ENCODE data around the gene SHC3. TPM values are rescaled to one million over a fixed set of nuclear protein-coding genes. Genes with fewer than 3 reads are reported as not detected.
A peak's percentile ranks its signal among the peaks of the same experiment; 100 is the strongest.

SHC3 gene
- total RNA-seq, 1 experiment from 2014 or later: 0.66 TPM

DNA sequence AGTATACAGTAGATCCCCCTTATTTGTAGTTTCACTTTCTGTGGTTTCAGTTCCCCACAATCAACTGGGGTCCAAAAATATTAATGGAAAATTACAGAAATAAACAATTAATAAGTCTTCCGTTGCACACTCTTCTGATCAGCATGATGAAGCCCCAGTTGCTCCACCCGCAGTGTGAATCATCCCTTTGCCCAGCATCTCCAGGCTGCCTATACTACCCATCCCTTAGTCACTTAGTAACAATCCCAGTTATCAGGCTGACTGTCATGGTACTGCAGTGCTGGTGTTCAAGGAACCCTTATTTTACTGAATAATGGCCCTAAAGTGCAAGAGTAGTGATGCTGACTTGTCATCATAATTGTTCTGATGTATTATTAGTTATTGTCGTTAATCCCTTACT is 28.9 kb downstream of the SHC3 start:
- H2AFZ ChIP-seq (ENCODE audit: low read length): no peak overlapping the region
- ATAC-seq (peak; percentile 55), DNase-seq (peak; percentile 52)
- H3K9me2 ChIP-seq (replicated peaks; ENCODE audit: low read length): no peaks in the 10 kb centered on the region
- peaks cover 16% of the 10 kb centered on the region for H3K4me1 ChIP-seq (ENCODE audit: insufficient read depth, low read length)
- H3K9ac ChIP-seq (ENCODE audit: low read length): no peak overlapping the region
- H3K79me2 ChIP-seq (ENCODE audit: low read length): no peaks in the 10 kb centered on the region
- H3K27ac ChIP-seq (ENCODE audit: low read length): no peak overlapping the region
- H3F3A ChIP-seq (ENCODE audit: low read length, unreplicated experiment): no peaks in the 10 kb centered on the region
- H3K36me3 ChIP-seq (ENCODE audit: low read depth, low read length): no peaks in the 10 kb centered on the region
- TF ChIP-seq, protein P1, sequence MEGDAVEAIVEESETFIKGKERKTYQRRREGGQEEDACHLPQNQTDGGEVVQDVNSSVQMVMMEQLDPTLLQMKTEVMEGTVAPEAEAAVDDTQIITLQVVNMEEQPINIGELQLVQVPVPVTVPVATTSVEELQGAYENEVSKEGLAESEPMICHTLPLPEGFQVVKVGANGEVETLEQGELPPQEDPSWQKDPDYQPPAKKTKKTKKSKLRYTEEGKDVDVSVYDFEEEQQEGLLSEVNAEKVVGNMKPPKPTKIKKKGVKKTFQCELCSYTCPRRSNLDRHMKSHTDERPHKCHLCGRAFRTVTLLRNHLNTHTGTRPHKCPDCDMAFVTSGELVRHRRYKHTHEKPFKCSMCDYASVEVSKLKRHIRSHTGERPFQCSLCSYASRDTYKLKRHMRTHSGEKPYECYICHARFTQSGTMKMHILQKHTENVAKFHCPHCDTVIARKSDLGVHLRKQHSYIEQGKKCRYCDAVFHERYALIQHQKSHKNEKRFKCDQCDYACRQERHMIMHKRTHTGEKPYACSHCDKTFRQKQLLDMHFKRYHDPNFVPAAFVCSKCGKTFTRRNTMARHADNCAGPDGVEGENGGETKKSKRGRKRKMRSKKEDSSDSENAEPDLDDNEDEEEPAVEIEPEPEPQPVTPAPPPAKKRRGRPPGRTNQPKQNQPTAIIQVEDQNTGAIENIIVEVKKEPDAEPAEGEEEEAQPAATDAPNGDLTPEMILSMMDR (conservative IDR thresholded peaks at IDR 0.05; ENCODE audit: low read depth, low read length): no peak
- TF ChIP-seq EZH2 (IDR thresholded peaks at IDR 0.05; ENCODE audit: low read length, unreplicated experiment) (no peak), EZH2phosphoT487 (IDR thresholded peaks at IDR 0.05; ENCODE audit: borderline replicate concordance, low read length) (no peak)
- CTCF ChIA-PET: no interaction called here
- intact Hi-C loops (cut with micrococcal nuclease): no loop called here
- no peak overlapping the region for H3K4me3 ChIP-seq (ENCODE audit: low read length)
- no peaks in the 10 kb centered on the region for H4K20me1 ChIP-seq (ENCODE audit: low read length)
- BruUV-seq (replicated peaks): no TSS peak
- POLR2A ChIA-PET (ENCODE audit: unreplicated experiment): no interaction called here
- no peaks in the 10 kb centered on the region for H3K9me3 ChIP-seq (ENCODE audit: low read length)
- H3K27me3 ChIP-seq (ENCODE audit: low read length): no peaks in the 10 kb centered on the region
- H3K4me2 ChIP-seq (ENCODE audit: low read length): no peak overlapping the region

DNA sequence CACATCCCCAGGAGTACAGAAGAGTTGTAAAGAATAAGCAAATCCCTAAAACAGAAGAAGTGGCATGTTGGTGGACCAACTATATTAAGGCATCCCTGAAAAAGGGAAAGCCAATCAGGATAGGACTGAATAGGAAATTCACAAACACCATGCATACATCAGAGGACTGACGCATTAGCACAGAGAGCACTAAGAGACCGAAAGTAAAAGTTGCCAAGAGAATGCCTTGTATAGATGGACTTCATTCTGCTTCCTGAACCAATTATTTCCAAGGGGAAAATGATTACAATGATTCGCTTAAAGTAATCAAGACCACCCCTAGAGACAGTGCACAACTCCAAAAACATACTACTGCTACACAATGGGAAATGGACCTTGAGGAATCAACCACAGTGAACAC is 33.5 kb downstream of the SHC3 start:
- H3K36me3 ChIP-seq (ENCODE audit: low read depth, low read length): no peaks in the 10 kb centered on the region
- ChIA-PET CTCF (no interaction called here), POLR2A (ENCODE audit: unreplicated experiment) (no interaction called here)
- no TSS peak for BruUV-seq (replicated peaks)
- no peak overlapping the region for H3K9ac ChIP-seq (ENCODE audit: low read length)
- DNase-seq (no peak), ATAC-seq (no peak)
- H3K4me2 ChIP-seq (ENCODE audit: low read length): no peak overlapping the region
- intact Hi-C loops (cut with micrococcal nuclease): no loop called here
- no peaks in the 10 kb centered on the region for H3K4me1 ChIP-seq (ENCODE audit: insufficient read depth, low read length)
- no peaks in the 10 kb centered on the region for H3K9me2 ChIP-seq (replicated peaks; ENCODE audit: low read length)
- no peaks in the 10 kb centered on the region for H3F3A ChIP-seq (ENCODE audit: low read length, unreplicated experiment)
- H3K27me3 ChIP-seq (ENCODE audit: low read length): no peaks in the 10 kb centered on the region
- H3K4me3 ChIP-seq (ENCODE audit: low read length): no peak overlapping the region
- TF ChIP-seq EZH2 (IDR thresholded peaks at IDR 0.05; ENCODE audit: low read length, unreplicated experiment) (no peak), EZH2phosphoT487 (IDR thresholded peaks at IDR 0.05; ENCODE audit: borderline replicate concordance, low read length) (no peak)
- TF ChIP-seq, protein P1 (conservative IDR thresholded peaks at IDR 0.05; ENCODE audit: low read depth, low read length): no peak
- no peak overlapping the region for H2AFZ ChIP-seq (ENCODE audit: low read length)
- no peaks in the 10 kb centered on the region for H3K79me2 ChIP-seq (ENCODE audit: low read length)
- no peaks in the 10 kb centered on the region for H3K9me3 ChIP-seq (ENCODE audit: low read length)
- no peak overlapping the region for H3K27ac ChIP-seq (ENCODE audit: low read length)
- no peaks in the 10 kb centered on the region for H4K20me1 ChIP-seq (ENCODE audit: low read length)

DNA sequence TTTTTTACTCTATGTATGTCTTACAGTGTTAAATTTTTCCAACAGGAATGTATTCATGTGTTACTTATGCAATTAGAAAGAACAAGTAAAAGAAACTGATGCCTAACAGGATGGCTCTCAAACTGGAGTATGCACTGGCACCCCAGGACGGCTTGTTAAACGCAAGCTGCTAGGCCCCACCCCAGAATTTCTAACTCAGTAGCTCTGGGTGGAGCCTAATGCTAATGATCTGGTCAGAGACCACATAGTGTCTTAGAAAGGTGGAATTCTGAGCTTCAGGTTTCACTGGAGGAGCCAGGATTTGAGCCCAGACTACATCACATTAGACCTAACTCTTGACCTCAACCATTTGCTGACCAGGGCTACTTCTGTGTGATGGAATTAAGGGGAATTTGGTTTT is 34.4 kb downstream of the SHC3 start:
- POLR2A ChIA-PET (ENCODE audit: unreplicated experiment): no interaction called here
- no peak for ATAC-seq

More for the DNA sequence above, 34.4 kb downstream of the SHC3 start:
- H3K36me3 ChIP-seq (ENCODE audit: low read depth, low read length): no peaks in the 10 kb centered on the region
- peaks cover 7% of the 10 kb centered on the region for H3K4me1 ChIP-seq (ENCODE audit: insufficient read depth, low read length)
- TF ChIP-seq, protein P1 (conservative IDR thresholded peaks at IDR 0.05; ENCODE audit: low read depth, low read length): no peak
- TF ChIP-seq EZH2 (IDR thresholded peaks at IDR 0.05; ENCODE audit: low read length, unreplicated experiment) (no peak), EZH2phosphoT487 (IDR thresholded peaks at IDR 0.05; ENCODE audit: borderline replicate concordance, low read length) (no peak)
- no peaks in the 10 kb centered on the region for H3K79me2 ChIP-seq (ENCODE audit: low read length)
- H3K9ac ChIP-seq (ENCODE audit: low read length): no peak overlapping the region
- H3K9me3 ChIP-seq (ENCODE audit: low read length): no peaks in the 10 kb centered on the region
- H3F3A ChIP-seq (ENCODE audit: low read length, unreplicated experiment): no peaks in the 10 kb centered on the region
- no peaks in the 10 kb centered on the region for H4K20me1 ChIP-seq (ENCODE audit: low read length)
- no peaks in the 10 kb centered on the region for H3K27me3 ChIP-seq (ENCODE audit: low read length)
- H3K9me2 ChIP-seq (replicated peaks; ENCODE audit: low read length): no peaks in the 10 kb centered on the region
- H3K27ac ChIP-seq (ENCODE audit: low read length): no peak overlapping the region
- no TSS peak for BruUV-seq (replicated peaks)
- CTCF ChIA-PET: no interaction called here
- intact Hi-C loops (cut with micrococcal nuclease): no loop called here
- no peak for DNase-seq
- H2AFZ ChIP-seq (ENCODE audit: low read length): no peak overlapping the region
- H3K4me3 ChIP-seq (ENCODE audit: low read length): no peak overlapping the region
- no peak overlapping the region for H3K4me2 ChIP-seq (ENCODE audit: low read length)
